Inflammatory macrophage treated with lipopolysaccharide for 4 hours (primary cell): ENCODE results near the gene RCC1.
"Not testable (repeated sequence)": the region's sequence is repeated elsewhere in the genome, so short reads cannot be mapped to it uniquely, and the experiment has no call there.

Experiments used
- DNase-seq: peaks from one replicate; pipeline ENCODE4 v3.0.0-alpha.2; 2020

The RCC1 gene, protein sequence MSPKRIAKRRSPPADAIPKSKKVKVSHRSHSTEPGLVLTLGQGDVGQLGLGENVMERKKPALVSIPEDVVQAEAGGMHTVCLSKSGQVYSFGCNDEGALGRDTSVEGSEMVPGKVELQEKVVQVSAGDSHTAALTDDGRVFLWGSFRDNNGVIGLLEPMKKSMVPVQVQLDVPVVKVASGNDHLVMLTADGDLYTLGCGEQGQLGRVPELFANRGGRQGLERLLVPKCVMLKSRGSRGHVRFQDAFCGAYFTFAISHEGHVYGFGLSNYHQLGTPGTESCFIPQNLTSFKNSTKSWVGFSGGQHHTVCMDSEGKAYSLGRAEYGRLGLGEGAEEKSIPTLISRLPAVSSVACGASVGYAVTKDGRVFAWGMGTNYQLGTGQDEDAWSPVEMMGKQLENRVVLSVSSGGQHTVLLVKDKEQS

DNA sequence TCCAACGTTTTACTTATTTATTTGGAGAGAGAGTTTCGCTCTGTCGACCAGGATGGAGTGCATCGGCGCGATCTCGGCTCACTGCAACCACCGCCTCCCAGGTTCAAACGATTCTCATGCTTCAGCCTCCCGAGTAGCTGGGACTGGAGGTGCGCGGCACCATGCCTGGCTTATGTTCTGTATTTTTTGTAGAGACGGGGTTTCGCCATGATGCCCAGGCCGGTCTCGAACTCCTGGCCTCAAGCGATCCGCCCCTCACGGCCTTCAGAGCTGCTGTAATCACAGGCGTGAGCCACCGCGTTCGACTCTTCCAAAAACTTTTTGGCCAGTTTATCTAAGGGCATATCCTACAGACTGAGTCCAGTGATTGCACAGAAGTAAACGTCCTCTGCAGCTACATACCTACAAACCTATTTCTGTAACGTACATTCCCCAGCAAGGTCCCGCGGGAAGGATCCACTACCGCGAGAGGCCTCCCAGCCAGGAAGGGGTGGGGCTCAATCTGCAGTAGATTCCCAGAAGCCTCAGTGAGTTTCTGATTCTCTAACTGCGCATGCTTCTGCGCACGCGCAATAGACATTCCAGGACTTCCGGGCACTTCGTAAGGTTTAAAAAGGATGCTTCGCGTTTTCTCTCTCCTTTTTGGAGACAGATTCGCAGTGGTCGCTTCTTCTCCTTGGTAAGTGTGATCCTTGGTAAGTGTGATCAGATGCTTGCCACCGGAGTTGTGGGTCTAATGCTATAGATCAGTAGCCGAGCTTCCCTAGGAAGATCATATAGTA, at the start of gene RCC1:
TSS of gene RCC1 (plus strand) at position 638 of the 782 bp plus-strand sequence. CDS start 23,824 bp downstream, outside the sequence.
- DNase-seq = peak; percentile 99

DNA sequence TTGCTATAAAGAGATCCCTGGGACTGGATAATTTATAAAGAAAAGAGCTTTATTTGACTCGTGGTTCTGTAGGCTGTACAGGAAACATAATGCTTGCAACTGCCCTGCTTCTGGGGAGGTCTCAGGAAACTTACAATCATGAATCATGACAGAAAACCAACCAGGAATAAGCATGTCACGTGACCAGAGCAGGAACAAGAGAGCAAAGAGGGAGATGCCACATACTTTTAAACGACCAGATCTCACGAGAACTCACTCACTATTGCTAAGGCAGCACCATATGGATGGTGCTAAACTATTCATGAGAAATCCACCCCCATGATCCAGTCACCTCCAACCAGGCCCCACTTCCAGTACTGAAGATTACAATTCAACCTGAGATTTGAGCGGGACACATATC, 49.8 kb upstream of the RCC1 start:
- peak; percentile 39 for DNase-seq

DNA sequence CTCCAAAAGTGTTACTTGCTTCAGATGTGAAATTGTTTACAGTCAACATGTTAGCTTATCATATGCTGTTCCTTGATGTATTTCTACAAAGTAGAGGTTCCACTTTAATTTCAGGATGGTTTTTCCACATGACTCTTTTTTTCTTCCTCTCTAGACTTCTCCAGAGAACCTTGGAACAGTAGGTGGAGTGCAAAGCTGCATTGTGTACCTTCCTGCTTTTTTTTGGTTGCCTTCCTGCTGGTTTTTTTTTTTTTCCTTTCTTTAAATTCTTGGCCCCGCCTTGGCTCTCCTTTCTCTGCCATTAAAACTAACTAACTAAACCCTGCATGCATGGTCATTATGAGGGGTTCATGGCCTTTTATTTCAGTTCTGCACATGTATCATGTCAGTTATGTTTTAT, 48.2 kb upstream of the RCC1 start:
- DNase-seq = no peak

DNA sequence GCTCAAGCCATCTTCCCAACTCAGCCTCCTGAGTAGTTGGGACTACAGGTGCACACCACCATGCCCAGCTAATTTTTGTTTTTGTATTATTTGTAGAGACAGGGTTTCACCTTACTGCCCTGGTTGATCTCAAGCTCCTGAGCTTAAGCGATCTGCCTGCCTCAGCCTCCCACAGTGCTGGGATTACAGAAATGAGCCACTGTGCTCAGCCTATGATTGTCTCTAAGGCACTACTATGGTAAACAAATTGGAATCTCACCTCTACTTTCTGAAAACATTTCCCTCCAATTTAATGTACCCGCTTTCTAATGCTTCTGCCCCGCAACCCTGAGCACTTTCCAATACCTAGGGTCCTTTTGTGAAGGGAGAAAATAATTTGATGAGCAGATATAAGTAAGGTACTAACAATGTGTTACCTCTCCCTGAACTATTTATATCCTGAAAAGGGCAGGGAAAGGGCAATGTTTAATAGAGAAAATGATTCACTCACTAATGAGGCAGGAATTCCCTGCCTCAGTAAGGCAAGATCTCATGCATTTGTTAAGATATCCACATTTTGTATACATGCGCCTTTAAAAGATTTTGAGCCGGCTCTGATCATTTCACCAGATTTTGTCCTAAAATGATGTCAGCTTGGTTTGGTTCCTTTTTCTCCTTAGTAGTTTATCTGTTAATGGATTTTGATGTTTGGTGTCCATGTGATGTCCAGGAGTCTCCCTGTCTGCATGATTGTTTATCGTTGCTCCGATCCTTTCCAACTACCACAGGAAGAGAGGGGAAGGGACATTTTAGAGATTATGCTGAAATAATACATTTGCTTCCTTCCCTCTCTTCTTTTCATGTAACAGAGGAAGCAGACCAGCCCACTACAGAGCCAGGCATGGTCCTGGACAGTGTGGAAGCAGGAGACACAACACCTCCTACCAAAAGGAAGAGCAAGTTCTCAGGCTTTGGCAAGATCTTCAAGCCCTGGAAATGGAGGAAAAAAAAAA, 47.3 kb upstream of the RCC1 start:
- DNase-seq = no peak

DNA sequence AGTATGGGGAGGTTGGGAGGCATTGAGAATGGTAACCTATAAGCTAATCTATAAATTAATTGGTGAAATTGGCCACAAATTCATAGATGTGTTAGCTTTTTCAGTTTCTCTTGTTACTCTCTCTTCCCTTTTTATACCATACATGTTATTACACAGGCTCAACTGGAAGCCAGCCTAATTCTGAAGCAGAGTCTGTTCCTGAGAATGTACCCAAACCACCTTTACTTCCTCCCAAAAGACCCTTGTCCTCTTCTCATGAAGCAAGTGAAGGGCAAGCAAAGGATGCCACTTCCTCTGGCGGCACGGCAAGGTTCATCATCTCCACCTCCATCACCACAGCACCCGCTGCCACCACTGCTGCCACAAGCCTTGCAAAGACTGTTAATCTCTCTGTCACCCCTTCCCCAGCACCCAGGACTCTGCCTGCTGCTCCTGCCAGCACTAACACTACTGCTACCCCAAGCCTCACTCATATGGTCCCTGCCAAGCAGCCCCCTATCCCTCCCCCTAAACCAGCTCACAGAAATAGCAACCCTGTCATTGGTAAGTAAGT, 39.5 kb upstream of the RCC1 start:
- DNase-seq = no peak

DNA sequence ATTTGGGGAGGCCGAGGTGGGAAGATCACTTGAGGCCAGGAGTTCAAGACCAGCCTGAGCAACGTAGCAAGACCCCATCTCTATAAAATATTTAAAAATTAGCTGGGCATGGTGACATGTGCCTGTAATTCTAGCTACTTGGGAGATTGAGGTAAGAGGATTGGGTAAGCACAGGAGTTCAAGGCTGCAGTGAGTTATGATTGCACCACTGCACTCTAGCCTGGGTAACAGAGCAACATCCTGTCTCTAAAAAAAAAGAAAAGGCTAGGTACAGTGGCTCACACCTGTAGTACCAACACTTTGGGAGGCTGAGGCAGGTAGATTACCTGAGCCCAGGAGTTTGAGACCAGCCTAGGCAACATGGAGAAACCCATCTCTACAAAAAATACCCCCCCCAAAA, 35.7 kb upstream of the RCC1 start:
- no peak for DNase-seq

DNA sequence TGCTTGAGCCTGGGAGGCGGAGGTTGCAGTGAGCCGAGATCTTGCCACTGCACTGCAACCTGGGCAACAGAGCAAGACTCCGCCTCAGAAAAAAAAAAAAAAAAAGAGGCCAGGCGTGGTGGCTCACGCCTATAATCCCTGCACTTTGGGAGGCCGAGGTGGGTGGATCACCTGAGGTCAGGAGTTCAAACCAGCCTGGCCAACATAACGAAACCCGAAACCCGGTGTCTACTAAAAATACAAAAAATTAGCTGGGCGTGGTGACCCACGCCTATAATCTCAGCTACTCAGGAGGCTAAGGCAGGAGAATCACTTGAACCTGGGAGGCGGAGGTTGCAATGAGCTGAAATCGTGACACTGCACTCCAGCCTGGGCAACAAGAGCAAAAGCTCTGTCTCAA, 26.3 kb upstream of the RCC1 start:
- not testable (repeated sequence) for DNase-seq

DNA sequence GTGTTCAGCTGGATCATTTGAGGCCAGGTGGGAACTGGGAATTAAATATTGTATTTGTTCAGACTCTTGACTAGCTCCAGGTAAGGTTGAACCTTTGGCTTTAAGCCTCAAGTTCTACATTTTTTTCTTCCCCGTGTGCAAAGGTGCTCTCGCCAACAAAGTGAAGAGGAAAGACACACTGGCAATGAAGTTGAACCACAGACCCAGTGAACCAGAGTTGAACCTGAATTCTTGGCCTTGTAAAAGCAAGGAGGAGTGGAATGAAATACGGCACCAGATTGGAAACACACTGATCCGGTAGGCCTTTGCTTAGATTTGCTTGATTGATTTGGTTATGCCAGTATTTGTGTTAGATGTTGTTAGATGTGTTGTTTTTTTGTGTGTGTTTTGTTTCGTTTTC, 25.5 kb upstream of the RCC1 start:
- no peak for DNase-seq

DNA sequence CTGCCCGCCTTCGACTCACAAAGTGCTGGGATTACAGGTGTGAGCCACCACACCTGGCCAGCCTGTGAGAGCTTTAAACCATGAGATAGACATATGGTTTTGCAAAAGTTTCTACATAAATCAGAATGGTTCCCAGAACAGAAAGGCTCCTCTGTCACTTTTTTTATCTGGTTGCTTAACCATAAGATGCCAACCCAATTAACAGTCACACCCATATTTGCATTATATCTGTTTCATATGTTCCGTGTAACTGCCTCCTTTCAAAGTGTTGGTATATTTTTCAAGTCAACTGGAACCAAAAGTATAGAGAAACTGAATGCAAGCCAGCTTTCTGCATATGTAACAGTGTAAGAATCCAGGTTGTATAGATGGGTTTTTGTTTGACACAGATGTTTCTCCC, 23.7 kb upstream of the RCC1 start:
- DNase-seq = no peak

DNA sequence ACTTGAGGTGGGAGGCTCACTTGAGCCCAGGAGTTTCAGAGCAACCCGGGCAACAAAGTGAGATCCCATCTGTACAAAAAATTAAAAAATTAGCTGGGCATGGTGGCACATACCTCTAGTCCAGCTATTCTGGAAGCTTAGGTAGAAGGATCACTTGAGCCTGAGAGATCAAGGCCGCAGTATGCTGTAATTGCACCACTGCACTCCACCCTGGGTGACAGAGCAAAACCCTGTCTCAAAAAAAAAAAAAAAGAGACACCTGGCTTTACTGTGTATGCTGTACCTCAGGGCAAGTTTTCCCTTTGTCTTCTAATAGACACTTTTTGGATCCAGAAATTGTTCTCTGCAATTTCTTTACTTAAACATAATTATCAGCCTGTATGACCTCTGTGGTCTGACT, 23.1 kb upstream of the RCC1 start:
- DNase-seq = no peak

DNA sequence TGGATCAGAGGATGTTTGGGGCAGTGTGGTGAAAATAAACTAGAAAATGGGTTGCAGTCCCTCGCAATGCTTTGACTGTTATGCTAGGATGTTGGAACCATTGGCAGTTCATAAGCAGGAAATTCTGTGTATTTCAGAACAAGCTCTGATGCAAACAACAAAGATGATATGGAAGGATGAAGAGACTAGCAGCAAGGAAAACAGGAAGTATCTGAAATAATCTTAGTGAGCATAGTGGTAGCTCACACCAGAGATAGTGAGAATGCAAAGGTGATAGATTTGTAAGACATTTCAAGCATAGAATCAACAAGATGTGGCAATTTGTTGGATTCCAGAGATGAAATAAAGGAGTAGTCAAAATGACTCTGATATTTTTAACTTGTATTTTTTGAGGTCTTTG, 11.1 kb upstream of the RCC1 start:
- DNase-seq = no peak

DNA sequence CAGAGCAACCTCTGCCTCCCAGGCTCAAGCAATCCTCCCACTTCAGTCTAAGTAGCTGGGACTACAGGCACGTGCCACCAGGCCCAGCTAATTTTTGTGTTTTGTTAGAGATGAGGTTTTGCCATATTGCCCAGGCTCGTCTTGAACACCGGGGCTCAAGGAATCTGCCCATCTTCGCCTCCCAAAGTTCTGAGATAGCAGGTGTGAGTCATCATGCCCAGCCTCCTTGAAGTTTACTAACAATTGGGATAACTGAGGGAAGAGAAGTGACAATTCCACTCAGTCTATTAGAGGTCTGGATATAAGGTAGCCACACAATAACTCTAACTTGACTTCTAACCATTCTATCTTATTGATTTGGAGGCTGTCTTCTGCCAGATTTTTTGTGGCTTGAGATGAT, 6.3 kb upstream of the RCC1 start:
- DNase-seq = no peak

DNA sequence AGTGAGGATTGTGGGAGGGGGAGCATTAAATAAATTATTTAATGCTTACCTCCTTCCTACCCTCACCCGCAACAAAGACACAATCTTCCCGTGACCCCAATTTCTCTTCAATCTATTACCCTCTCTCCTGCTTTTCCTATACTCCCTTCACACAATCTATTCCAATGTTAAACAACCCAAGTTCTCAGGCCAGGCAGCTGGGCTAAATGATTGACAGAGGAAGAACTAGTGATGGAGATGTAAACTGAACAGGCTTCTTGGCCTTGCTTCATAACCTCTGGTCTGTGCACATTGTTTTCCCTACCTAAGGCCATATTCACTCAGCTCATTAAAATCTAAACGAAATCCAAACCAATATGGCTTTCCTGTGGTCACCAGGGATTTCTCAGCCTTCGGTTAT, 3.9 kb upstream of the RCC1 start:
- no peak for DNase-seq

DNA sequence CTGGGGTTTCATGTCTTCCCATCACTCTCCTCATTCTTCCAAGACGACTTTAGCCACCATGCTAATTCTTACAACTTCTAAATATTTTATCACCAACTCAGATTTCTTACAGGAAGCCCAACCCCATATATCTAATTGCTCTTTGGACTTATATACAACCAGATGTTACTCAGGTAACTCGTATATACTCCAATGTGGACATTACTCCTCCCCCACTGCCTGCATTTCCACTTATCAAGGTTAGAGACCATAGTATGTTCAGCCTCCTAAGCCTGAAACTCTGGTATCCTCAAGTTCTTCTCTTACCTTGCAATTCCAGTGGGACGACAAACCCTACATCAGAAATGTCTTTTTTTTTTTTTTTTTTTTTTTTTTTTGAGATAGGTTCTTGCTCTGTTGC, 2.7 kb upstream of the RCC1 start:
- DNase-seq = no peak

DNA sequence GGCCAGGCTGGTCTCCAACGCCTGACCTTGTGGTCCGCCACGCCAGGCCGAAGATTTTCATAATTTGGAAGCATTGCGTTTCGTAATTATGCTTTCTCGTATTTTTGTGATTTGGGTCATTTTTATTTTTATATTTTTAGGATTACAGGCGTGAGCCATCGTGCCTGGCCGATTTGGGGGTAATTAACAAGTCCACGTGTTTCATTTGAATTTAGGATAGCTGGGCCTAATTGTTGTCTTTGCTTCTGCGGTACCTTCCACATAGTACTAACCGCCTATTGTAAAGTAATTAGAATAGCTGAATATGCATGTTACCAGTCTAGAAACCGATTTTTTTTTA, 1.0 kb downstream of the RCC1 start:
- no peak for DNase-seq

DNA sequence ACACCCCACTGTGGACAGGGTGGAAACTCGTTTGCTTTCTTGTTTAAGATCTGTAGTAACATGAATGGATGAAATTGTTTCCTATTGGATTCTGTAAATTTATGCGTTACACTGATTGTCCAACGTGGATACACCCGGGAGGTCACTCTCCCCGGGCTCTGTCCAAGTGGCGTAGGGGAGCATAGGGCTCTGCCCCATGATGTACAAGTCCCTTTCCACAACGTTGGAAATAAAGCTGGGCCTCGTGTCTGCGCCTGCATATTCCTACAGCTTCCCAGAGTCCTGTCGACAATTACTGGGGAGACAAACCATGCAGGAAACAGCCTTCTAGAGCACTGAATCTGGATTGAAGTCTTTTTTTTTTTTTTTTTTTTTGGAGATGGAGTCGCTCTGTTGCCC, 1.4 kb downstream of the RCC1 start:
- peak; percentile 17 for DNase-seq

DNA sequence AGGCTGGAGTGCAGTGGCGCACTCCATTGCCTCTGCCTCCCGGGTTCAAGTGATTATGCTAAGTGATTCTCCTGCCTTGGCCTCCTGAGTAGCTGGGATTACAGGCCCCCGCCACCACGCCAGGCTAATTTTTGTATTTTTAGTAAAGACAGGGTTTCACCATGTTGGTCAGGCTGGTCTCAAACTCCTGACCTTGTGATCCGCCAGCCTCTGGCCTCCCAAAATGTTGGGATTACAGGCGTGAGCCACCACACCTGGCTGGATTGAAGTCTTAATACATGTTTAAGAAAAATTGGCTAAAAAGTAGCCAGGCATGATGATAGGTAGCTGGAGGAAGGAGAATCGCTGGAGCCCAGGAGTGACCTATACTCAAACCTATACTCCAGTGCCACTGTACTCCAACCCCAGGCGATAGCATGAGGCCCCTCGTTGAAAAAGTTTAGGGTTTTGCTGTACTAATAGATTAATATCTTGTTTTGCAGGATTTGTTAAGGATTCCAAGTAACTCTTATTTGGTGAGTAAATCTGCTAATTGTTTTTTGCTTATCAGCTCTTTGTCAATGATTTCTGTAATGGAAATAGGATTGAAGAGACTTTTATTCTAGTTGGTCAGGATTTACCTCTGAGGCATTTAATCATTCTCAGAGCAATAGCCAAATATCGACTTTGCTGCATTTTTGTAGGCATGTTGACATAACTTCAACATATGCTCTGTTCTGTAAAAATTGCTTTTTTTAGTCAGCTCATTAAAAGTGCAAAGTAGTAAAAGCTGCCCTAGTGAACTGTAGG, 2.0 kb downstream of the RCC1 start:
- no peak for DNase-seq

DNA sequence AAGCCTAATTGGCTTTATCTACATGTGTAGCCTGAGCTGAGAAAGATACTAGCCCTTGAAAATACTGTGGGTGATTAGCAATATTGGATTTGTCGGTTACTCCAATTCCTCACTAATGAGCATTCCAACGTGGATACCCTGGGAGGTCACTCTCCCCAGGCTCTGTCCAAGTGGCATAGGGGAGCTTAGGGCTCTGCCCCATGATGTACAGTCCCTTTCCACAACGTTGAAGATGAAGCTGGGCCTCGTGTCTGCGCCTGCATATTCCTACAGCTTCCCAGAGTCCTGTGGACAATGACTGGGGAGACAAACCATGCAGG, 2.6 kb downstream of the RCC1 start:
- DNase-seq = no peak

DNA sequence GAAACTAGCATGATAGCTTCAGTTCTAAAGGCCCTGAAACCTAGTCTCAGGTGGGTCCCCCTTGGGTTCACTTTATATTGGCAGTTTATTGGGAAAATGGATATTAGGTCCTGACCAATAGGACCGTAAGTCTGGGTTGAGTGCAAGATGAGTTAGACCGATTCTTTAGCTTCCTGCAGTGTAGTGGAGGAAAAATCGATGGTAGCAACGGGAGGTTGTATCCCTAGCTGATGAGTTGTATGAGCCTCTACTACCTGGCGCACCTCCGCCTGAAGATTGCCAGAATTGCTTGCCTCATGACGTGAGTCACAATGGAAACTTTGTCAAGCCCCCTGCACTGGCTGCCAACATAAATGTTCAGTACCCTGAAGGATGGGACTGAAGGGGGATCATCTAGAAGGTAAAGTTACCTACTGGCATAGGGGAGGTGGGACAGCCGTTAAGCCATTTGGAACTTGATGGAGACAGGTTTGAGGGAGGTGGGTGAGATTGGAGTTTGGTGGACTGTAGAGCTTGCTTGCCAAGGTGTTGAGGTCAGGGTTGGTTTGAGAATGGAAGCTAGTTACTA, 3.9 kb downstream of the RCC1 start:
- DNase-seq = no peak

DNA sequence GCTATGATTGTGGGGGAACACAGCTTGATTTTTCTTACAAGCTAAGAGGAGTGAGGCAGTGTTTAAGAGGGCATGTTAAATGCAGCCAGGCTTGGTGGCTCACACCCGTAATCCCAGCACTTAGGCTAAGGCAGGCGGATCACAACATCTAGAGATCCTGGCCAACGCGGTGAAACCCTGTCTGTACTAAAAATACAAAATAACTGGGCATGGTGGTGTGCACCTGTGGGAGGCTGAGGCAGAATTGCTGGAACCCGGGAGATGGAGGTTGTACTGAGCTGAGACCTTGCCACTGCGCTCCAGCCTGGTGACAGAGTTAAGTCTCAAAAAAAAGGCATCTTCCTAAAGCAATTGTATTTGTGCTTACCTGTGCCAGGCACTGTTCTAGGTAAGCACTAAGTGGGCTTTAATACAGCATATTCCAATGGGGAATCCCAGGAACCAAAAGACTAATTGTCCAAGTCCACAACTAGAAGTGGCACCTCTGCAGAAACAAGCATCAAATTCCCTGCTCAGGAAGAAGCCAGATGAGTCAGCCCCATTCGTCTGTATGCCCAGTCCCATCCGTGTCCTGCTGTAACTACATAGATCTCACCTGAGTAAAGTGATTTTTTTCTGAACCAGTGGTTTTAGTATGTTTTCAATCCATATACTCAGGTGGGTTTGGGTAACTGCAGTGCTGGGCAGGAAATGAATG, 4.6 kb downstream of the RCC1 start:
- no peak for DNase-seq

DNA sequence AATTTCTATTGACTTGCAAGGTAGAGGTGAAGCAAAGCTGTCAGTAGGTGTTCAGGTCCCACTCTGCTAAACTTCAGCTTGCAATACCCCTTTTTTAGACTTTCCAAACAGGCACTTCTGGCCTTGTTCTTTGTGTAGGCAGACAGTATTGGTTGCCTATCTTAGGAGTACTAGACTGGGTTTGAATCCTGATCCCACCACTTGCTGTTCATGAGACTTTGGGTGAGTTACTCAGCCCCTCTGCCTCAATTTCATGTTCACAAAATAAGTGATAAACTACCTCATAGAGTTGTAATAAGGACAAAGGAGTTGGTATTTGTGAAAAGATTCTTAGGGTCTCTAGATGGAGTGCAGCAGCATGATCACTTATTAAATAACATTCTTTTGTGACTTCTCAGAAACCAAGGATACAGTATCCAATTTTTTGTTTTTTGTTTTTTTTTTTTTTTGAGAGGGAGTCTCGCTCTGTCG, 5.2 kb downstream of the RCC1 start:
- DNase-seq = no peak
